SK-N-MC (cell line): ENCODE data around the gene FSD1L.

Source experiments
- EZH2 ChIP-seq: fragments of 200-600 bp; sonication (generic); IDR thresholded peaks from one replicate; pipeline ENCODE4 v1.6.1; 2017; ENCODE audit warnings: antibody characterized with exemption
- FOXP2 ChIP-seq: optimal IDR thresholded peaks from 2 replicates; pipeline ENCODE3; 2011; ENCODE audit warnings: mild to moderate bottlenecking, moderate library complexity; ENCODE audit not compliant: insufficient read depth; ENCODE audit errors: extremely low read length, control extremely low read depth
- POLR2AphosphoS5 ChIP-seq: IDR thresholded peaks from 2 replicates; pipeline ENCODE4 v1.6.1; 2012; ENCODE audit warnings: mild to moderate bottlenecking, low read depth, low read length, borderline replicate concordance

DNA sequence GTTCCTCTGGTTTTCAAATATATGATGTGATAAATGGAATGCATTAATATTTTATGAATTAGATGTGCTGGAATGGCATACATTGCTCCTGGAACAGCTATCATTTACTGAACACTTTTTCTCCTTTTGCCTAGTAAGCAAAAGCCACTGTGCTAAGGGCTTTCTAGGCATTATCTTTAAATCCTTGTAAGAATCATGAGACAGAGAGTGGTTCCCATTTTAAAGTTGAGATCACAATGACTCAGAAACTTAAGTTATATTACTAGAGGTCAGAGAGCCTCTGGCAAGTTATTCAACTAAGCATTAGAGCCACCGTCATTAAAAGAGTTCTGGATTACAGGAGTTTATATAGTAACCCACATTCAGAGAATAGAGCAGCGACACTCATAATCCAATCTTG lies 26.7 kb upstream of the FSD1L start:
- no peak for TF ChIP-seq EZH2
- no peak for TF ChIP-seq POLR2AphosphoS5
- TF ChIP-seq FOXP2, result no peak
